SU-DHL-6 (cell line): ENCODE measurements around the gene FAM53B.
A peak's percentile ranks its signal among the peaks of the same experiment; 100 is the strongest.

Source experiments
- H2AFZ ChIP-seq: fragments of 200-600 bp; sonication (generic); 2 replicates; pipeline ENCODE4 v1.6.1; 2014; ENCODE audit warnings: low read depth, mild to moderate bottlenecking, moderate library complexity, mixed read lengths, antibody characterized with exemption, low read length; ENCODE audit not compliant: severe bottlenecking
- H3F3A ChIP-seq: fragments of 200-600 bp; shearing (Covaris generic); 2 replicates; pipeline ENCODE4 v1.6.0; 2016; ENCODE audit warnings: antibody characterized with exemption, mild to moderate bottlenecking; ENCODE audit not compliant: insufficient read depth
- H3K27ac ChIP-seq: fragments of 200-600 bp; sonication (generic); 2 replicates; pipeline ENCODE4 v1.5.1; 2016; ENCODE audit warnings: low read depth, mild to moderate bottlenecking, low read length, moderate library complexity, mixed read lengths
- H3K27me3 ChIP-seq: fragments of 200-600 bp; sonication (generic), shearing (Covaris generic); 2 replicates; pipeline ENCODE4 v1.6.0; 2014; ENCODE audit warnings: mild to moderate bottlenecking, low read length
- H3K36me3 ChIP-seq: fragments of 200-600 bp; sonication (generic); 2 replicates; pipeline ENCODE4 v1.6.1; 2014; ENCODE audit warnings: mild to moderate bottlenecking, low read length, mixed read lengths
- H3K4me2 ChIP-seq: fragments of 300-600, 200-600 bp; shearing (Covaris generic), sonication (generic); 2 replicates; pipeline ENCODE4 v1.6.0; 2014; ENCODE audit warnings: low read length, low read depth, mild to moderate bottlenecking; ENCODE audit not compliant: poor library complexity, severe bottlenecking
- H3K4me3 ChIP-seq: fragments of 200-600 bp; sonication (generic); 2 replicates; pipeline ENCODE4 v1.5.1; 2014; ENCODE audit warnings: antibody characterized with exemption, low read length, mild to moderate bottlenecking, mixed read lengths; ENCODE audit not compliant: insufficient read depth, poor library complexity, severe bottlenecking
- H3K79me2 ChIP-seq: fragments of 200-600 bp; sonication (generic); 2 replicates; pipeline ENCODE4 v1.6.1; 2014; ENCODE audit warnings: mild to moderate bottlenecking, low read length, moderate library complexity; ENCODE audit not compliant: insufficient read depth
- H3K9ac ChIP-seq: fragments of 200-600 bp; sonication (generic); 2 replicates; pipeline ENCODE4 v1.7.0; 2014; ENCODE audit warnings: mild to moderate bottlenecking, low read length
- H3K9me2 ChIP-seq: fragments of 200-600 bp; sonication (generic); replicated peaks from 2 replicates; pipeline ENCODE4 v1.6.1; 2014; ENCODE audit warnings: low read length; ENCODE audit not compliant: insufficient read depth
- H3K9me3 ChIP-seq: fragments of 200-600 bp; sonication (generic); 2 replicates; pipeline ENCODE4 v1.6.1; 2014; ENCODE audit warnings: low read length, mixed read lengths; ENCODE audit not compliant: insufficient read depth
- H4K20me1 ChIP-seq: fragments of 200-600 bp; sonication (generic); 2 replicates; pipeline ENCODE4 v1.6.1; 2014; ENCODE audit warnings: low read depth, mild to moderate bottlenecking, antibody characterized with exemption, low read length, moderate library complexity, mixed read lengths
- EZH2phosphoT487 ChIP-seq: fragments of 200-600 bp; sonication (generic), shearing (Covaris generic); conservative IDR thresholded peaks from 2 replicates; pipeline ENCODE4 v1.6.1; 2018; ENCODE audit warnings: mild to moderate bottlenecking, antibody characterized with exemption, low read length, moderate library complexity, mixed read lengths
- TF ChIP-seq, protein P1 (sequence below): fragments of 200-600 bp; sonication (generic); IDR thresholded peaks from one replicate; pipeline ENCODE4 v1.5.1; 2017; ENCODE audit warnings: antibody characterized with exemption, mild to moderate bottlenecking, low read length, moderate library complexity; ENCODE audit not compliant: insufficient read depth, poor library complexity, severe bottlenecking

FAM53B gene

DNA sequence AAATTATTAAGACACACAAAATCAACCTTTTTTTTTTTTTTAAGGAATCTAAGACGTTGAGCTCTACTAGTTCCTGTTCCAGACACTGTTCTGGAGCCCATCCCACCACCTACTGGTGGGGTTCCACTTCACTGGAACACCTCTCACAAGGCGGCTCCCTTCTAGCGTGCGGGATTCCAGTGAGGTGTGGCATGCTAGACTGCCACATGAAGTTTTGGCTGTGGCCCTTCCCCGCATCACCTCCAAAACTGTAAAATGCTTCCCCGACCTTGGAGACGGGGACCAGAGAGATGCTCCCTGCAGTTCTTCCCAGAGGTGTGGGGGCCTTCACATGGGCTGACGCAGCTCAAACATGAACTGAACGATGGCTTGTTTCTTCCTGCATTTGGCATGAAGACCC, 12.6 kb downstream of the FAM53B start:
- H3K4me2 ChIP-seq: no peak overlapping the region

DNA sequence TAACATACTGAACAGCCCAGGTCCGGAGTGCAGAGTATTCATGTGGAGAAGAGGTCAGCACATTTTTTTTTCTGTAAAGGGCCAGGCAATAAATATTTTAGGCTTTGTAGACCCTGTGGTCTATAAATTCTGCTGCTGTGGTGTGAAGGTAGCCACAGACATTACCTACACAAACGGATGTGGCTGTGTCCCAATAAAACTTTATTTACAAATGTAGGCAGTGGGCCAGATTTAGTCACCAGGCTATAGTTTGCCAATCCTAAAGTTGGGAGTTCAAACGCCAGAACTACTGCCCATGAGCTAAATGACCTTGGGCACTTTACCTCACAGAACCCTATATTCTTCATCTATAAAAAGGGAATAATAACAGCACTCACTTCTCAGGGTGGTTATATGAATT, 13.4 kb downstream of the FAM53B start:
- Histone ChIP-seq H3K9me2 (no peaks in the 10 kb centered on the region), H3K9ac (no peak overlapping the region), H3K36me3 (peaks cover 5% of the 10 kb centered on the region; the same call in 1 of the 2 replicates), H3K27ac (0 out of 2 replicates have a peak overlapping the region, but pooled peaks have one; percentile 16), H3K79me2 (peaks cover 100% of the 10 kb centered on the region), H3F3A (peaks cover 29% of the 10 kb centered on the region), H3K4me2 (peak overlapping the region; percentile 3), H3K4me3 (no peak overlapping the region), H4K20me1 (peaks cover 14% of the 10 kb centered on the region; the same call in 1 of the 2 replicates), H3K9me3 (no peaks in the 10 kb centered on the region), H2AFZ (no peak overlapping the region), H3K27me3 (no peaks in the 10 kb centered on the region)
- TF ChIP-seq, protein P1, sequence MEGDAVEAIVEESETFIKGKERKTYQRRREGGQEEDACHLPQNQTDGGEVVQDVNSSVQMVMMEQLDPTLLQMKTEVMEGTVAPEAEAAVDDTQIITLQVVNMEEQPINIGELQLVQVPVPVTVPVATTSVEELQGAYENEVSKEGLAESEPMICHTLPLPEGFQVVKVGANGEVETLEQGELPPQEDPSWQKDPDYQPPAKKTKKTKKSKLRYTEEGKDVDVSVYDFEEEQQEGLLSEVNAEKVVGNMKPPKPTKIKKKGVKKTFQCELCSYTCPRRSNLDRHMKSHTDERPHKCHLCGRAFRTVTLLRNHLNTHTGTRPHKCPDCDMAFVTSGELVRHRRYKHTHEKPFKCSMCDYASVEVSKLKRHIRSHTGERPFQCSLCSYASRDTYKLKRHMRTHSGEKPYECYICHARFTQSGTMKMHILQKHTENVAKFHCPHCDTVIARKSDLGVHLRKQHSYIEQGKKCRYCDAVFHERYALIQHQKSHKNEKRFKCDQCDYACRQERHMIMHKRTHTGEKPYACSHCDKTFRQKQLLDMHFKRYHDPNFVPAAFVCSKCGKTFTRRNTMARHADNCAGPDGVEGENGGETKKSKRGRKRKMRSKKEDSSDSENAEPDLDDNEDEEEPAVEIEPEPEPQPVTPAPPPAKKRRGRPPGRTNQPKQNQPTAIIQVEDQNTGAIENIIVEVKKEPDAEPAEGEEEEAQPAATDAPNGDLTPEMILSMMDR: no peak
- TF ChIP-seq EZH2phosphoT487: no peak

More for the DNA sequence above, 12.6 kb downstream of the FAM53B start:
- Histone ChIP-seq H2AFZ (no peak overlapping the region), H3K27ac (peak overlapping the region; percentile 16; the same call in 1 of the 2 replicates), H4K20me1 (peaks cover 7% of the 10 kb centered on the region; the same call in 1 of the 2 replicates), H3K27me3 (no peaks in the 10 kb centered on the region), H3K4me3 (no peak overlapping the region), H3K9me3 (no peaks in the 10 kb centered on the region), H3K9ac (no peak overlapping the region), H3K9me2 (no peaks in the 10 kb centered on the region), H3F3A (peaks cover 25% of the 10 kb centered on the region), H3K36me3 (peaks cover 4% of the 10 kb centered on the region; the same call in 1 of the 2 replicates), H3K79me2 (peaks cover 100% of the 10 kb centered on the region)
- no peak for TF ChIP-seq EZH2phosphoT487
- TF ChIP-seq, protein P1: no peak

DNA sequence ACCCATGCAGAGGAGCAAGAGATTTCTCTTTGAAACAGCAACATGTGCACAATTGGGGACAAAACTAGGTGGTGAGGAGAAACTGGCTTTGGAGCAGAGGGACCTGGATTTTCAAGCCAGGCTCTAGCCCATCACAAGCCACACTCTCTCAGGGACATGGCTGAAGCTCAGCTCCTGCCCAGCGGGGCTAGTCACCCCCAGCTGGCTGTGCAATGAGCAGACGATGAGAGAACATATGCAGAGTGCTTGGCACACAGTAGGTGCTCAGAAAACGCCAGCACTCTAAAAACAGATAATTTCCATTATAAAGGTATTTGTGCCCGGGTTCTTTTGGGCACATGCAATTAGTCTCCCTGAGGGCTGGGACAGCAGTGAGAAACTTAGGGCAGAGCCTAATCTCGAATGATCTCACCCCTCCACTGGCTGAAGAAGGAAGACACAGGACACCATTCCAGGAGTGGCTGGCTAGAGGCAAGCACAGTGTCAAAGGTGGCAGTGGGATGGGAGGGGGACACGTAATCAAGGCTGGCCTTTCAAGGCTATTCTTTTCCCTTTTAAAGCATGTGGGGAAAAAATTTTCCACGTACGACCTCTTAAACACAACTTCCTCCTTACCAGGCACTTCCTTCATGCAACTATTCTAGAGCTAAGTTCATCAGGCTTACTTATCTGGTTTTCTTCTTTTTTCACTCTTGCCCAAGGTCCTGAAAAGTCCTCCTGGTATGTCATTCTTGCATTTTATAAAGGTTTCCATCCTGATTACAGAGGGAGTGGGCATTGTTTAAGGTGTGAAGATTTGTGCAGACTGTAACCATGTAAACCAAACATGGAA, 15.1 kb downstream of the FAM53B start:
- TF ChIP-seq, protein P1: no peak
- no peak for TF ChIP-seq EZH2phosphoT487
- H3K9me3 ChIP-seq: no peaks in the 10 kb centered on the region
- H4K20me1 ChIP-seq: peaks cover 14% of the 10 kb centered on the region; the same call in 1 of the 2 replicates
- no peaks in the 10 kb centered on the region for H3K27me3 ChIP-seq
- H3K9me2 ChIP-seq: no peaks in the 10 kb centered on the region
- H3K9ac ChIP-seq: no peak overlapping the region; the same call in 1 of the 2 replicates
- H3K36me3 ChIP-seq: peaks cover 6% of the 10 kb centered on the region; the same call in 1 of the 2 replicates
- H3K4me2 ChIP-seq: peak overlapping the region; percentile 28
- H3K27ac ChIP-seq: peak overlapping the region; percentile 54
- peaks cover 33% of the 10 kb centered on the region for H3F3A ChIP-seq
- H3K79me2 ChIP-seq: peaks cover 100% of the 10 kb centered on the region
- no peak overlapping the region for H3K4me3 ChIP-seq
- no peak overlapping the region for H2AFZ ChIP-seq
